ENCODE measurements around the gene SLAIN2.
"Not testable (repeated sequence)": the region's sequence is repeated elsewhere in the genome, so short reads cannot be mapped to it uniquely, and the experiment has no call there.

The SLAIN2 gene

DNA sequence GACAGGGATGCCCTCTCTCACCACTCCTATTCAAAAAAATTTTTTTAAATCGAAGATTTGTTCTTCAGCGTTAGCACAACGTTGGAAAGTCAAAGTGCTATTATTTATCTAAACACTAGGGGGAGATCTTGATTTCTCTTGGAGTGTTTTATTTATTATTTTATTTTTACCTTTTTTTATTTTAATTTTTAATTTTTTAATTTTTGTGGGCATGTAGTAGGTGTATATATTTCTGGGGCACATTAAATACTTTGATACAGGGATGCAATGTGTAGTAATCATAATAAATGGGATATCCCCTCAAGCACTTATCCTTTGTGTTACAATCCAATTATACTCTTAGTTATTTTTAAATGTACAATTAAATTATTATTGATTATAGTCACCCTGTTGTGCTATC is 104.4 kb downstream of the SLAIN2 start:
- DNase-seq = peak in 1 of 2 experiments; percentile 31

DNA sequence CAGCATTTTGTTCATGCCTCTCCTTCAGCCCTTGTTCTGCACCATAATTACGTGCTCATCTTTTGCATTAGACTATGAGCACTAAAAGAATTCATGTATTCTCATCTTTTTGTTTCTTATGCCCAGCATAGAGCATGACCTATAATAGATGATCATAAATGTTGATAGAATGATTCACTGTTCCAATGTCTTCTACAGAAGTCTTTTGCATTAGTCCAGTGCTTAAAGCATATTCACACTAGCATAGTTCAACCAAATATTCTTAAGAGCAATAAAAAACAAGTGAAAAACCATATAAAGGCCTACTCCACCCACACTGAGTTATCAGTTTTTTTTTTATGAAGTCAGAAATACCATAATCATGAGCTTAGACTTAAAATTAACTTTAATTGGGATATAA is 105.3 kb downstream of the SLAIN2 start:
- DNase-seq = no peak

DNA sequence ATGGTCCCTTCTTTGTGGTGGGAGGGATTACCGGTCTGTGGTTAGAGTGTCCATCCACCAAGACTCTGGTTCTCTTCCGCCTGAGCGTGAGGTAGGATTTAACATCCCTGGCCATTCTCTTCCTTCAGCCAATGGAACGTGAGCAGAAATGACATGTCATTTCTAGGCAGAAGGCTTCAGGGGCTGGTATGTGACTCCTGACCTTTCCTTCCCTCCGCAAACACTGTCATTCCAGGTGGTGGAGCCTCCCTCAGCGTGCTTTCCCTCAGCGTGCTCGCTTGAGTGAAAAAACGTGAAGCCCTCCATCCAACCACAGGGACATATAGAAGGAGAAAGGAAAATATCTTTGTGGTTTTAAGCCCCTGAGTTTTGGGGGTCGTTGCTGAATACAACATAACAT is 107.8 kb downstream of the SLAIN2 start:
- DNase-seq = no peak

DNA sequence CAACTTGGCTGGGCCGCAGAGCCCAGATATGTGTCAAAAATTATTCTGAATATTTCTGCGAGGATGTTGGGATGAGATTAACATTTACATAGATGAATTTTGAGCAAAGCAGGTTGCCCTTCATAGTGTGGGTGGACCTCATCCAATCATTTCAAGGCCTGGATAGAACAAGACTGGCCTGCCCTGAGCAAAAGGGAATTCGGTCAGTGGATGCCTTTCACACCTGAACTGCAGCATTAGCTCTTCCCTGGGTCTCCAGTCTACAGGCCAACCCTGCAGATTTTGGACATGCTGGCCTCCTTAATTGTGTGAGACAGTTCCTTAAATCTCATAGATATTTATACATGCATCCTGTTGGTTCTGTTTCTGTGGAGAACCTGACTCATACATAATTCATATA is 109.4 kb downstream of the SLAIN2 start:
- DNase-seq = no peak

DNA sequence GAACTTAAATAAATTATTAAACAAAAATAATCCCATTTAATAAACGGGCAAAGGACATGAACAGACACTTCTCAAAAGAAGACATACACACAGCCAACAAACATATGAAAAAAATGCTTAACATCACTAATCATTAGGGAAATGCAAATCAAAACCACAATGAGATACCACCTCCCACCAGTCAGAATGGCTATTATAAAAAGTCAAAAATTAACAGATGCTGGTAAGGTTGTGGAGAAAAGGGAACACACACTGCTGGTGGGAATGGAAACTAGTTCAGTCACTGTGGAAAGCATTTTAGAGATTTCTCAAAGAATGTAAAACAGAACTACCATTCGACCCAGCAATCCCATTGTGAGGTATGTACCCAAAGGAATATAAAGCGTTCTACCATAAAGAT is 110.3 kb downstream of the SLAIN2 start:
- DNase-seq = not testable (repeated sequence)

DNA sequence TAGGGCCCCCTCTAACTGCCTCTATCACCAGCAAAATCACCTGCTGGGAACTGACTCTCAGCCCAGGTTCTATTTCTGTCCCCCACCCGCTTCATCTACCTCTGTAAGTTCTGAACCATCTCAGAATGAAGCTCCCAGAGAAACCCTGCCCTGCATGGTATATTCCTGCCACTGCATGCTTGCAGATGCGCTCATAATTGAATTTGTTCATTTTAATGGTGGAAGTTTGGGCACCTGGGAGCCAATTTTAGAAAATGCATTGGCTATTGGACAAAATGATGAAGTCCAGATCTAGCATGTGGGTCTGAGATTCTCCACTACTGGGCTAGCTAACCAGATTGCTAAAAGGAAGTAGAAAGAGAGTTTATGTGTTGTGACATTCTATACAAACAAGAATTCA is 113.3 kb downstream of the SLAIN2 start:
- no peak for DNase-seq

DNA sequence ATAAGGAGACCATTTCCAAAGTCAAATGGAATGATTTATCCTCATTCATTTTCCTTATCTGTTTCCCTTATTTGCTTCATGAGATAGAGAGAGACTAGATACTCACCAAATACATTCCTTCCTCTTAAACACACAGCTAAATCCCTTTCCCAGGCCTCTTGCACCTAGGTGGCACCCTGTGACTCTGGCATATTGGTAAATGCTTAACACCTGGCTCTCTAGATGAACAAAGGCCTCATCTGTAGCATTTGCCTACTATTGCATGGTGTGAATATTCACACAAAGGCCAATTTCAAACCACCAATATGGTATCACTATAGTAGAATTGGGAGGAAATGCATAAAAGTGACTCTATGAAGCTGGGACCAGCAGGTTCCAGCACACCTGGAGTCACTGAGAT is 119.7 kb downstream of the SLAIN2 start:
- DNase-seq = no peak

DNA sequence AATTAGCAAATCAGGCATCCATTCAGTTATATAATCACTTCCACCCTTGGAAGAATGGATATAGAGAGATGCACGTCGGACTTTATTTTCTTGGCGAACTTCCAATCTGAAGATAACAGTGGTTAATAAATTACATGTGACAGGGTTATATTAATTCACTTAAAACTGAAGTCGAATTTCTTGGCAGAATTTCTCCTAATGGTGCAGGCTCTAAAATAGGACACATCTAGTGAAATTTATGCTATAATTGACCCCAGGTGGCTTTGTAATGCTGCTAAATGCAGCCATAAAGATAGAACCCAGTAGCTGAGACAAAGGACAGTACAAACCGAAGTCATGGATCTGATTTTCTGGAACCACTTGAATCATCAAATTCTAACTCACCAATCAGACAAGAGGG is 121.0 kb downstream of the SLAIN2 start:
- no peak for DNase-seq

DNA sequence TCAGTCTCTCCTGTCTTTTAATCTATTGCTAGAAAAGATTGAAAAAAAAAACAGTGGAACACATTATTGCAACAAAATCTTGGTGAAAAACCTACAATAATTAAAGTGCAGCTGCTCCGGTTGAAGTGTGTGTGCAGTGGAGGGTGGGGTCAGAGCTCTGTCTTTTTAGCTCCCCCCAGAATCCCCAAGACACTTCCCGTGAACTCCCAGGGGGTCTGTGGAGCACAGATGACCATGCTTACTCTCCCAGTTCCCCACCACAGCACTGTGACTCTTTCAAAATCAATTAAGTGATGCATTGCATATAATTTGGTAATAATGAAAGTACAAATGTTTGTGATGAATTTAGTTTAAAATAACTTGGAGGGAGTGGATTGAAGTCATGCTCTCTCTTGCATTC is 126.1 kb downstream of the SLAIN2 start:
- no peak for DNase-seq

DNA sequence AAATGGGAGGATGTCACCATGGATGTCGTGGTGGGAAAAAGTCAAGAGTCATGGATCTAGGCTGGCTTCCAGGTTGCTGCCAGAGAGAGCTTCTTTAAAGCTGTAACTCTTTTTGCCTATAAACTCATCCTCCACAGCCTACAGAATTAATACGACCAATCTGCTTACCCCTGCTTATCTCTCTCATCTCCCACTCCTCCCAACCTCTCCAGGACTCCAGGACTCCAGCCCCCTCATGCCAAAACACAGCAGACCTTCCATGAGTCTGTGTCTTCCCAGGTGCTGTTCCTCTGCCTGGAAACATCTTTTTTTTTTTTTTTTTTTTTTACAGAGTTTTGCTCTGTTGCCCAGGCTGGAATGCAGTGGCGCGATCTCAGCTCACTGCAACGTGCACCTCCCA is 126.6 kb downstream of the SLAIN2 start:
- no peak for DNase-seq

DNA sequence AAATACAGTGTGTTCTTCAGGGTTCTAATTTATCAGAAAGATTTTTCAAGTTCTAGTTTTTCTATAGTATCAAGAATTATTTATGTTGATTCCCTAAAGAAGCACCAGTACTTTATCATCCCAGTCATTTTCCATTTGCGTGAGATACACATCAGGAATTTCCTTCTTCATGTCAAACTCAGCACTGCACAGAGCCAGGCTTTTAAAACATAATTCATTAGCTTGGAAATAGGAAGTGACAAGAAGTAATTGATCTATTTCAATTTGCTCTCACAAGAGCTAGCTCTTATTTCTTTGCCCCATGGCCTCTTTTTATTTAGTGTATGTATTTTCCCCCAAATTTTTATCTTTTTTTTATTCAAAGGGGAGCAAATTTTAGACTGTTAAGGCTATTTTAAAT is 128.8 kb downstream of the SLAIN2 start:
- no peak for DNase-seq

DNA sequence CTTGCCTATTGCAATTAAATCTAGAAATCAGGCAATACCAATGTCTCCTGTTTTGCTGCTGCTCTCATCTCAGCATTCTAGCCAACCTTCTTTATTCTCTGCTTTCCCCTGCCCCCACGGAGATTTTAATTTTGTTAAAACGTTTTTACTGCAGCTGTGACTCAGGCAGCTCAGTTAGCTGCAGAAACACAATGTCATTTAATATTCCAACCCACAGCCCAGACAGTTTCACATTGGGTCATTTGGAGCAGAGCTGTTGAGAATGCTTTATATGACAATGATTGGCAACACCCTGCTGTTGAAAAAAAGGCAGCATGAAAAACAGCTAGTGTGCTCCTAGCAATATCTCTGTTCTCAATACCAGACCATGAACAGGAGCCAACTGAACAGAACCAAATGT is 129.2 kb downstream of the SLAIN2 start:
- DNase-seq = no peak

DNA sequence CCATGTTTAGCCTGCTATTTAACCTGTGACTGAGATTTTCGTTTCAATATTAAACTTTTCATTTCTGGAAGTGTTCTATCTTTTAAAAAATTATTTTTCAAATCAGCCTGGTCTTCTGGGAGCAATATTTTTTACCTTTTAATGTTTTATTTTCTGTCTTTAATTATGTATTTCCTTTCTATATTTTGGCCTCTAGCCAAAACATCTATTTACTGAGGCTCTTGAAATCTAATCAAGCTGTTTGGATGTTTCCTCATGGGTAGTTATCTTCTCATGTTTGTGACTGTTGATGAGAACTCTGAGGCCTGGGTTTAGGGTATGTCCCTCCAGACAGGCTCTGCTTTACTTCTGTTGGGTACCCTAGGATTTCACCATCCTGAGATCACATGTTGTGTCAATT is 131.5 kb downstream of the SLAIN2 start:
- DNase-seq = no peak

DNA sequence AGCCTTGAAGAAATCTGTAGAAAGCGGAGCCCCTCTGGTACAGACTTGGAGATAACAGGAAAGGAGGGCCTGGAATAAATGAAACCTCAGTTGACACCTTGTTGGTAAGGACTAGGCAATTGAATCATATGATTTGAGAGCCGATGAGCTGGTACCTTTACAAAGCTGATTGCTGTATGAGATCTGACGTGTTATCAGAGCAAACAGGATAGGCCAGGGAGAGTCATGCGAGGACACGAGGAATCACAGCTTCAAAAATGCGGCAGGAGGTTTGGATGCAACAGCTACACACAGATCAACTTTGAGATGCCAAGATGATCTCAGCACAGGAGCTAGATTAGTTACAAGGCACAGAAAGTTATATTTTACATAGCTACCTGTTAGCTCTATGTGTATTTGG is 134.4 kb downstream of the SLAIN2 start:
- no peak for DNase-seq
